ENCODE results near the gene TTPAL.

Gene TTPAL, protein sequence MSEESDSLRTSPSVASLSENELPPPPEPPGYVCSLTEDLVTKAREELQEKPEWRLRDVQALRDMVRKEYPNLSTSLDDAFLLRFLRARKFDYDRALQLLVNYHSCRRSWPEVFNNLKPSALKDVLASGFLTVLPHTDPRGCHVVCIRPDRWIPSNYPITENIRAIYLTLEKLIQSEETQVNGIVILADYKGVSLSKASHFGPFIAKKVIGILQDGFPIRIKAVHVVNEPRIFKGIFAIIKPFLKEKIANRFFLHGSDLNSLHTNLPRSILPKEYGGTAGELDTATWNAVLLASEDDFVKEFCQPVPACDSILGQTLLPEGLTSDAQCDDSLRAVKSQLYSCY

DNA sequence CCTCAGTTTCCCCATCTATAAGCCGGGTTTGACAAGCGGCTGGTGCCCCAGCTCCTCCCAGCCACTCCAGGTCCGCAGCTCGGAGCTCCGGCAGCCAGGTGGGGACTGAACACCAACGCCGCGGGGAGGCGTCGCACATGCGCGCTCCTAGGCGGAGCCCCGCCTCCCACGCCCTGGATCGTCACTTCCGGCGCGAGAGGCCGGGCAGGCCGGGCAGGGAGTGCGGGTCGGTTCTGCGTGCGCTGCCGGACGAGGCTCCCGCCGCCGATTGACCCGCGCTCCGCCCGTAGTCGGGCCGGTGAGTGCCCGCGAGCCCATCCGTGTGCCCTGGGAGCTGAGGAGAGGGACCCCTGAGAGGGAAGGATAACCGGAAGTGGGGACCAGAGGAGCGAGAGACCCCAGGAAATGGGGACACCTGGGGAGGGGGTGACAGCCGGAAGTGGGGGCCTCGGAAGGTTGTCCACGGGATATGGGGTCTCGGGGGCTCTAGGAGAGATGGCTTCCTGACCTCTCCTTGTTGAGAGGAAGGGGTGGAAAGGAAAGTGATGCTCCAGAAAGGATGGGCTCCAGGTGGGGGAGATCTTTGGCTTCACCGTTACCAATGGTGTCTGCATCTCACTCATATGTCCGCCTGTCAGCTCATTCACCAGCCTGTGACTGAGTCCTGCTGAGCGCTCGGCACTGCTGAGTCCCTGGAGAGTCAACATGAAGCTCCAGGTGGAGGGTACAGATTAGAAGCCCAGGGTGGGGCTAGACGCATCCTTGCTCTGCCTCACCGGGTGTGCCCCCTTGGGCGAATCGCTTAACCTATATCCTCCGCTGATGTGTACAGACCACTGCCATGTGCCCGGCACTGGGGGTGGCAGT, at the start of gene TTPAL:
Gene TTPAL, plus strand, starts transcription at position 181 of the 867 bp plus-strand sequence. CDS start 4,126 bp downstream, outside the sequence.
- FAIRE-seq = no peak

DNA sequence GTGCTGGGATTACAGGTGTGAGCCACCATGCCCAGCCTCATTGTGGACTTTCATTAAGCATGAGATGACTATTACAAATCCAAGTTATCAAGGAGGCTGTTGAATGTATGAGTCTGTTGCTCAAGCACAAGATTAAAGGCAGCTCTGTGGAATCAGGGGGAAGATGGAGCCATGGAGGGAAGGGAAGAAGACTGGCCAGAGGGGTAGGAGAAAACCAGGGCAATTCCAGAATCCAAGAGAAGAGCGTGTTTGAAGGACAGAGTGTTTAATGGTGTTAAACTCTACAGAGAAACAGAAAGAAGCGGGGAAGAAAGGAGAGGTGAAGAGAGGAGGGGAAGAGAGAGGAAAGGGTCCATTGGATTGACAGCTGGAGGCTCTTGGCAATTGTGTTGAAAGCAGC, 49.8 kb upstream of the TTPAL start:
- DNase-seq (ENCODE audit: low spot score) (no peak), FAIRE-seq (no peak)

More for the DNA sequence above, at the start of gene TTPAL:
- DNase-seq (ENCODE audit: low spot score) = peak; percentile 76

DNA sequence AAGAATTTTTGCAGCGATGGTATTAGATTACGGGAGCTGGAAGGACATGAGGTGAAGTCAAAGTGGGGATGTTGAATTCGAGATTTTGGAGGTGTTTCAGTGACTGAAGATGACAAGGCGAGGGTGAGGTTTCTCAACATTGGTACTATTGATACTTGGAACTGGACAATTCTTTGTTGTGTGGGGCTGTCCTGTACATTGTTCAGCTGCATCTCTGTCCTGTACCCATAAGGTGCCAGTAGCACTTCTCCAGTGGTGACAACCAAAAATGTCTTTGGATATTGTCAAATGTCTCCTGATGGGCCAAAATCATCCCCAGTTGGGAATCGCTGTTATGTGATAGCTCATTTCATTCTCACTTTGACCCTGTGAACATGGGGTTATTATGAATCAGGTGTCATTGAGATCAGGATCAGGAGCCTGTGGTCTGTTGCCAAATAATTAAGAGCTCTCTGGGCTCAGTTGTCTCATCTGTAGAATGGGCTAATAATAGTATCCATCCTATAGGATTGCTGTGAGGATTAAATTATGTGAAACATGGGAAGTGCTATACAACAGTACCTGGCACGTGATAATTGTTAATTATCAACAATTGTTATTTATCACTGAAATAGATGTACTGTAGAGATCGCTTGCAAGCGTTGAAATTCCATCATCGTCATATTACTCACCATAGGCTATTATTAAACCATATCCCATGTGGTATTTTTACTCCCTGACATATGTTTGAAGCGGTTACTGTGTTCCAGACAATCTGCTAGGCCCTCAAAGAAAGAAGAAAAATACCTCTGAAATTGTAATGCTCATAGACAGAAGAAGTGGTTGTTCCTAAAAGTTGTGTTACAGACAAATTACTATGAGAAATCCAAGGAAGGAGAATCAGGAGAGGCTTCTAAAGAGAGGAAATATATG, 48.5 kb upstream of the TTPAL start:
- FAIRE-seq (no peak), DNase-seq (ENCODE audit: low spot score) (no peak)

DNA sequence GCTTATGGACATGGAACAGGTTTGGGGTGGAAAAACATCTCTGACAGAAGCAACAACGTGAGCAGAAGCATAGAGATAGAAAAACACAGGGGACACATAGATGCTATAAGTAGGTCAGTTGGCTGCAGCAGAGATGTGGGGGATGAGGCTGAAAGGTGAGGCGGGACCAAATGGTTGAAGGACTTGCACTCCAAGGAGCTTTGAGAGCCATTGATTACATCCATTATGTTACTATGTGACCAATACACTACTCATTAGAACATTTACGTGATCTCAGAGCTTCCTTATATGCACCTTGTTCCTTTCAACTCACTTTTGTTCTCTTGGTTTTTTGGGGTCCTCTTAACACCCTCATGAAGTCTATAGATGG, 47.9 kb upstream of the TTPAL start:
- FAIRE-seq (no peak), DNase-seq (ENCODE audit: low spot score) (no peak)

DNA sequence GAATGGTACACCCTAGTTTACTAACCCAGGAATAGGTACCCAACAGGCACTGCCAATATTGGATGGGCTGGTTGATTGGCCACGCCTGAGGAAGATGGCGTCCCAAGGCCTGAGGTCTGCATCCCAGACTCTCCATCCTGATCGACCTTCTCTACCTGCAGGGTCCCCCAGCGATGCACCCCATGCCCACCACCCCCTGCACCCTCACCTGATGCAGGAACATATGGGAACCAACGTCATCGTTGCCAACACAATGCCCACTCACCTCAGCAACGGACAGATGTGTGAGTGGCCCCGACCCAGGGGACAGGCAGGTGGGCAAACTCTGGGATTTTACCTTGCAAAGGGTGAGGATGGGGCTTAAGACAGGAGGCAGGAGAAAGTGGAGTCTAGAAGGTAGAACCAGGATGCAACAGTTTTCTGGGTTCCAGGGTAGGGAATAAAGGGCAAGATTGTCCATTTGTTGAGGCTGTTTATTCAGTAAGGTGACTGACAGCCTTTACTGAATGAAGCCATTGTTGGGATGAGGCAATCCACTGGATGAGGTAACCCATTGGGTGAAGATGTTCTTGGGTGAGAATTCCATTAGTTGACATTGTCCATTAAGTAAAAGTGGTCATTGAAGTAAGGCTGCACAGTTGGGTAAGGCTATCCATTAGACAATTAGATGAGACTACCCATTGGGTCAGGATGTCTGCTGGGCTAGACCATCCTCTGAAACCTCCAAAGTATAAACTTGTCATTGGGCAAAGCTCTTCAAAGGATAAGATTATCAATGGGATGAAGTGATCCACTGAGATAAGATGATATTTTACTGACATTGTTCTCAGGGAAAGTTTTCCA, 47.3 kb upstream of the TTPAL start:
- FAIRE-seq (no peak), DNase-seq (ENCODE audit: low spot score) (no peak)

DNA sequence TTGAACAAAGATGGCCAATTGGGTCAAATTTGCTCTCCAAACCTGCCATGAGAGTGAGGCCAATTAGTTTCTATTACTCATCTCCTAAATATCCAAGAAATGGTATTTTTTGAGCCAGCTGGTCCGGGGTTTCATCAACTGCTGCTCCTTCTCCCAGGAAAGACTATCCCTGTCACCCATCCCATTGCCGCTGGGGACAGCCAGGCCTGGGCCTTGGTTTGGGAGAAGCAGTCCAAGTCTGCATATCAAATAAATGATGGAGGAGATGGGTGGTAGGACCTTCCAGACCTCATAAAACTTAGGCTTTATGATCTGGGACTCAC, 46.7 kb upstream of the TTPAL start:
- FAIRE-seq (no peak), DNase-seq (ENCODE audit: low spot score) (no peak)

DNA sequence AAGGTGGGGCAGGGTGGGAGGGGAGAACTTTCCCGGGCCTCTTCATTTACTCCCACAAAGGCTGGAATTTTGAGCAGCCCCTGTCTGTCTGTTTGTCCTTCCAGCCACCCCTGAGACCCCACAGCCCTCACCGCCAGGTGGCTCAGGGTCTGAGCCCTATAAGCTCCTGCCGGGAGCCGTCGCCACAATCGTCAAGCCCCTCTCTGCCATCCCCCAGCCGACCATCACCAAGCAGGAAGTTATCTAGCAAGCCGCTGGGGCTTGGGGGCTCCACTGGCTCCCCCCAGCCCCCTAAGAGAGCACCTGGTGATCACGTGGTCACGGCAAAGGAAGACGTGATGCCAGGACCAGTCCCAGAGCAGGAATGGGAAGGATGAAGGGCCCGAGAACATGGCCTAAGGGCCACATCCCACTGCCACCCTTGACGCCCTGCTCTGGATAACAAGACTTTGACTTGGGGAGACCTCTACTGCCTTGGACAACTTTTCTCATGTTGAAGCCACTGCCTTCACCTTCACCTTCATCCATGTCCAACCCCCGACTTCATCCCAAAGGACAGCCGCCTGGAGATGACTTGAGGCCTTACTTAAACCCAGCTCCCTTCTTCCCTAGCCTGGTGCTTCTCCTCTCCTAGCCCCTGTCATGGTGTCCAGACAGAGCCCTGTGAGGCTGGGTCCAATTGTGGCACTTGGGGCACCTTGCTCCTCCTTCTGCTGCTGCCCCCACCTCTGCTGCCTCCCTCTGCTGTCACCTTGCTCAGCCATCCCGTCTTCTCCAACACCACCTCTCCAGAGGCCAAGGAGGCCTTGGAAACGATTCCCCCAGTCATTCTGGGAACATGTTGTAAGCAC, 46.0 kb upstream of the TTPAL start:
- no peak for DNase-seq (ENCODE audit: low spot score)
- FAIRE-seq = no peak

DNA sequence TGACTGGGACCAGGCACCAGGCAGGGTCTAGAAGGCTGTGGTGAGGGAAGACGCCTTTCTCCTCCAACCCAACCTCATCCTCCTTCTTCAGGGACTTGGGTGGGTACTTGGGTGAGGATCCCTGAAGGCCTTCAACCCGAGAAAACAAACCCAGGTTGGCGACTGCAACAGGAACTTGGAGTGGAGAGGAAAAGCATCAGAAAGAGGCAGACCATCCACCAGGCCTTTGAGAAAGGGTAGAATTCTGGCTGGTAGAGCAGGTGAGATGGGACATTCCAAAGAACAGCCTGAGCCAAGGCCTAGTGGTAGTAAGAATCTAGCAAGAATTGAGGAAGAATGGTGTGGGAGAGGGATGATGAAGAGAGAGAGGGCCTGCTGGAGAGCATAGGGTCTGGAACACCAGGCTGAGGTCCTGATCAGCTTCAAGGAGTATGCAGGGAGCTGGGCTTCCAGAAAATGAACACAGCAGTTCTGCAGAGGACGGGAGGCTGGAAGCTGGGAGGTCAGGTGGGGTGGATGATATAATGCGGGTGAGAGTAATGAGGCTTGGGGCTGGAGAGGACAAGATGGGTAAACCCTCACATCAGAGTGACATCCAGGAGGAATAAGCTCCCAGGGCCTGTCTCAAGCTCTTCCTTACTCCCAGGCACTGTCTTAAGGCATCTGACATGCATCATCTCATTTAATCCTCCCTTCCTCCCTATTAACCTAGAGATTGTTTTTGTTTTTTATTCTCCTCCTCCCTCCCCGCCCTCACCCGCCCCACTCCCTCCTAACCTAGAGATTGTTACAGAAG, 45.2 kb upstream of the TTPAL start:
- DNase-seq (ENCODE audit: low spot score) = no peak
- no peak for FAIRE-seq

DNA sequence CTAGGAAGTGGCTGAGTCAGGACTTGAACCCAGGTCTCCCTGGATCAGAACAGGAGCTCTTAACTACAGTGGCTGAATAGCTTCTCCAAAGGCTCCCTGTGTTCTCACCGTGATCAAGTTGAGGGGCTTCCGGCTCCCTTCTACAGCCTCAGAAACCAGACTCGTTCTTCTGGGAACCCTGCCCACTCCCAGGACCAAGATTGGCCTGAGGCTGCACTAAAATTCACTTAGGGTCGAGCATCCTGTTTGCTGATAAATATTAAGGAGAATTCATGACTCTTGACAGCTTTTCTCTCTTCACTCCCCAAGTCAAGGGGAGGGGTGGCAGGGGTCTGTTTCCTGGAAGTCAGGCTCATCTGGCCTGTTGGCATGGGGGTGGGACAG, 44.6 kb upstream of the TTPAL start:
- no peak for DNase-seq (ENCODE audit: low spot score)
- no peak for FAIRE-seq

DNA sequence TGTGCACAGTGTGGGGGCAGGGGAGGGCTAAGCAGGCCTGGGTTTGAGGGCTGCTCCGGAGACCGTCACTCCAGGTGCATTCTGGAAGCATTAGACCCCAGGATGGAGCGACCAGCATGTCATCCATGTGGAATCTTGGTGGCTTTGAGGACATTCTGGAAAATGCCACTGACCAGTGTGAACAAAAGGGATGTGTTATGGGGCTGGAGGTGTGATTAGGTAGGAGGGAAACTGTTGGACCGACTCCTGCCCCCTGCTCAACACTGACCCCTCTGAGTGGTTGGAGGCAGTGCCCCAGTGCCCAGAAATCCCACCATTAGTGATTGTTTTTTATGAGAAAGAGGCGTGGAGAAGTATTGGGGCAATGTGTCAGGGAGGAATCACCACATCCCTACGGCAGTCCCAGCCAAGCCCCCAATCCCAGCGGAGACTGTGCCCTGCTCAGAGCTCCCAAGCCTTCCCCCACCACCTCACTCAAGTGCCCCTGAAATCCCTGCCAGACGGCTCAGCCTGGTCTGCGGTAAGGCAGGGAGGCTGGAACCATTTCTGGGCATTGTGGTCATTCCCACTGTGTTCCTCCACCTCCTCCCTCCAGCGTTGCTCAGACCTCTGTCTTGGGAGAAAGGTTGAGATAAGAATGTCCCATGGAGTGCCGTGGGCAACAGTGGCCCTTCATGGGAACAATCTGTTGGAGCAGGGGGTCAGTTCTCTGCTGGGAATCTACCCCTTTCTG, 44.0 kb upstream of the TTPAL start:
- DNase-seq (ENCODE audit: low spot score) (no peak), FAIRE-seq (no peak)

DNA sequence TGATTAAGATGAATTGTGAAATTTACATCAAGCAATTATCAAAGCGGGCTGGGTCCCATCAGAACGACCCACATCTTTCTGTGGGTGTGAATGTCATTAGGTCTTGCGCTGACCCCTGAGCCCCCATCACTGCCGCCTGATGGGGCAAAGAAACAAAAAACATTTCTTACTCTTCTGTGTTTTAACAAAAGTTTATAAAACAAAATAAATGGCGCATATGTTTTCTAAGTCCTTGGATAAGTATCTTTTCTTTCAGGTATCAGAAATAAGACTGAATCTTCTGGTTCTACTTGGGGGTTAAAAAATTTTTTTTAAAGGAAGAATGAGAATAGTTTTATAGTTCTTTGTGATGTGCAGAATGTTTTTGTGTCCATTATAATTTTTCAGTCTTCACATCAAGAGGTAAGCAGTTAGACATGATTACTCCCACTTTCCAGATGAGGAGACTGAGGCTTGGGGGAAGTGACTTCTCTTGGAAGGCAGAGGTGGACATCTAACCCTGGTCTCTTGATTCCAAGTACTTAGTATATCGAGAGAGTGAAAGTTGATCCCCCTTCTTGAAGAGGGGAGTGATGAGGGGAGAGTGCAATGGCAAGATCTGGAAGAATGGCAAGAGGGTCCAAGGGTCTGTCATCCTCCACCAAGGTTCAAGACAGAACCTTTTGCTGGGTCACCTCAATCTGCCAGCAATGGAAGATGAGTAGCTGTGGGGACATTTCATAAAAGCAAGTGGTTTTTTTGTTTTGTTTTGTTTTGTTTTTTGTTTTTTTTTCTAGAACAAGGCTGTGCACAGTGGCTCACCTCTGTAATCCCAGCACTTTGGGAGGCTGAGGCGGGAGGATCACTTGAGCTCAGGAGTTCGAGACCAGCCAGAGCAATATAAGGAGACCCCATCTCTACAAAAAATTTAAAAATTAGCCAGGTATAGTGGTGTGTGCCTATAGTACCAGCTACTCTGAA, 42.8 kb upstream of the TTPAL start:
- no peak for DNase-seq (ENCODE audit: low spot score)
- no peak for FAIRE-seq

DNA sequence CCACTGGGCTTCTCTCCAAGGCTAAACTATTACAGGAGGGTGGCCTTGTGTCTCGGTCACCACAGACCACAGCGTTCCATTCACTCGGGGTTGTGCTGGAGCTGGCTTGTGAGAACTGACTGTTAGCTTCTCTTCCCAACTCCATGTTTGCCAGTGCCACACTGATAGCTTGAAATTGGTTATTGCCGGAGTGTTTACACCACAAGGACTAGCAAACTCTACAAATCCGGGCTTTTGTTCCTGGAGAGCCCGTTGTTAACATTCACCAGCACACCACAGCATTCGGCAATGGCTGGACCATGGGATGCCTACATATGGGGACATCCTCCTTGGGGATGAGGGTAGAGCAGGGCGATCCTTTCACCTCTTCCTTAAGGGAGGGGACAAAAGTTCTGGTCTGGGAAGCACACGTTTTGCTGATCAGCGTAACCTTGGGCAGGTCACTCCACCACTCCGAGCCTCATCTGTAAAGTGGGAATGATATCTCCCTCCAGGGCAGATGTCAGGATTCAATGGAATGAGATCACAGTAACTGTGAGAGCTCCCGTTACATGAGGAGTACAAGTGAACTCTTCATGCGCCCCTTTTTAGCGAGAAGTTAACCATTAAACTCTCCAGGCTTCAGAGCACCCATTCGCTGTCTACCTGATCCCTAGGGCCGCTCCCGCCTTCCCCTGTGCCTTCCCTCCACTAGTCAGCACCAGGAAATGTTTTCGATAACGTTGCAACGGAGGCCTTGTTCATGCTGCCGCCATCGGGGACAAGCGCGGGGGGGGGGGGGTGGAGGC, 41.7 kb upstream of the TTPAL start:
- DNase-seq (ENCODE audit: low spot score) = no peak
- FAIRE-seq = no peak

DNA sequence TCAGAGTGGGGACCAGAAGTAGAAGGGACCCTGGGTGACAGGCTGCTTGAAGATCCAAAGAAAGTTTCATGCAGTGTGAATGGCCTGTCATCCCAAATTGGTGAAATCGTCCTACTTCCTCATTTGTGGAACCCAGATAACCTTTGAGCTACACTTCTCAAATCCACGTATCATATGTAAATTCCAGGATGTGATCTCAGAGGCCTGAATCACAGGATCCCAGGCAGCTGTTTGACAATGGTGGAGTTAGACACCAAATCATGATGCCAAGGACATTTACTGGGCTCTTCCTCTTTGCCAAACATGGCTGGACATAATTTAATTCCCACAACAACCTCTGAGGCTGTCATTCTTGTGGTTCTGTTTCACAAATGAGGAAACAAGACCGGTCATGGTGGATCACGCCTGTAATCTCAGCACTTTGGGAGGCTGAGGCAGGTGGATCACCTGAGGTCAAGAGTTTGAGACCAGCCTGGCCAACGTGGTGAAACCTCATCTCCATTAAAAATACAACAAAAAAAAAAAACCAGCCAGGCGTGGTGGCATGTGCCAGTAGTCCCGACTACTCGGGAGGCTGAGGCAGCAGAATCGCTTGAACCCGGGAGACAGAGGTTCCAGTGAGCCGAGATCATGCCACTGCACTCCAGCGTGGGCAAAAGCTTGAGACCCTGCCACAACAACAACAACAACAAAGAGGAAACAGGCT, 39.9 kb upstream of the TTPAL start:
- FAIRE-seq = no peak
- no peak for DNase-seq (ENCODE audit: low spot score)

DNA sequence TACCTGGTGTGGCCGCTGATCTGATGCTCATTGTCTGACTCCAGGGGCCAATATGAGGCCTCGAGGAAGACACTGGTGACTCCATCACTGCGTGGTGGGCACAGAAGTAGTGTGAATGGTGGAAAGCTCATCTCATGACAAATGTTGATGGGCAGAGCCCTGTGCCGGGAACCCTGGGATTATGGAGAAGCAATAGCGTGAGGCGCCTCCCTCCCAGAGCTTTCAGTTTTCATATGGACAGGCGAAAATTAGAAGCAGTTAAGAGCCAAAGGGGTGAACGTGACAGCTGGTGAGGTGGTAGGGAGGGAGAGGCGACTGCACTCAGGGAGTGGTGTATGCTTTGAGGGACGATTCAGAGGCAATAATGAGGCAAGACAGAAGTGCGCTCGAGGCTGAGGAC, 39.3 kb upstream of the TTPAL start:
- DNase-seq (ENCODE audit: low spot score) = no peak
- no peak for FAIRE-seq

DNA sequence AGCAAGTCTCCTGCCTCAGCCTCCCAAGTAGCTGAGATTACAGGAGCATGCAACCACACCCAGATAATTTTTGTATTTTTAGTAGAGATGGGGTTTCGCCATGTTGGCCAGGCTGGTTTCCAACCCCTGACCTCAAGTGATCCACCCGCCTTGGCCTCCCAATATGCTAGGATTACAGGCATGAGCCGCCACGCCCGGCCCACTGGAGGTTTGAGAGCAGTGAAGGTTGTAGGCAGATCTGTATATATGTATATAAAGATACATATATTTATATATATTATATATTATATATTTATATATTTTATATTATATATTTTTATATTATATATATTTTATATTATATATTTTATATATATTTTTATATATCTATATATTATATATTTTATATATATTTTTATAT, 38.2 kb upstream of the TTPAL start:
- DNase-seq (ENCODE audit: low spot score) (no peak), FAIRE-seq (no peak)

DNA sequence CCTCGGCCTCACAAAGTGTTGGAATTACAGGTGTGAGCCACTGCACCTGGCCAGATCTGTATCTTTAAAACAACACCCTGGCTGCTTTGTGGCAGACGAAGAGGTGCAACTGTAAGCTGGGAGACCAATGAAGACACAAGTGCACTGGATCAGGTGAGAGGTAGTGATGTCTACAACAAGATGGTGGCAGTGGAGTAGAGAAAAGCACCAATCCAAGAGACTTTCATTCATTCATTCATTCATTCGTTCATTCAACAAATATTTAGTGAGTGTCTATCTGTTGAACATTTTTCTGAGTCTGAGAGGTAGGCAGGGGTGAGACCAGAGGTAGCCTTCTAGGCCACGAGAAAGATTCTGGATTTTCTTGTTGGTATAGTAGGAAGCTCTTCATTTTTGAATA, 36.9 kb upstream of the TTPAL start:
- FAIRE-seq = no peak

More for the DNA sequence above, 36.9 kb upstream of the TTPAL start:
- no peak for DNase-seq (ENCODE audit: low spot score)
